ENCODE measurements around the gene COBL. TPM values are rescaled to one million over a fixed set of nuclear protein-coding genes. Genes with fewer than 3 reads are reported as not detected.

Gene COBL
- total RNA-seq, 2 experiments from 2014 or later = not detected

GRCh38 chr7:51075681-51076580, 240.7 kb downstream of the COBL start:
- Mint-ChIP-seq H3K4me3 (no peak overlapping the region), H3K27me3 (no peaks in the 10 kb centered on the region), H3K9me3 (no peaks in the 10 kb centered on the region), H3K36me3 (no peaks in the 10 kb centered on the region), H3K4me1 (no peaks in the 10 kb centered on the region), H3K27ac (no peak overlapping the region)
- POLR2A ChIA-PET = no interaction called here
- DNase-seq (no peak), ATAC-seq (ENCODE audit: low read depth) (no peak)

GRCh38 chr7:51073171-51073570, 243.4 kb downstream of the COBL start:
- Mint-ChIP-seq H3K4me1 (no peaks in the 10 kb centered on the region), H3K36me3 (no peaks in the 10 kb centered on the region), H3K9me3 (no peaks in the 10 kb centered on the region), H3K27ac (no peak overlapping the region), H3K27me3 (no peaks in the 10 kb centered on the region), H3K4me3 (no peak overlapping the region)
- DNase-seq (no peak), ATAC-seq (ENCODE audit: low read depth) (no peak)
- POLR2A ChIA-PET = no interaction called here

- Mint-ChIP-seq H3K36me3 (no peaks in the 10 kb centered on the region), H3K4me3 (no peak overlapping the region), H3K27me3 (peaks cover 2% of the 10 kb centered on the region), H3K4me1 (no peaks in the 10 kb centered on the region), H3K27ac (no peak overlapping the region), H3K9me3 (no peaks in the 10 kb centered on the region)
- POLR2A ChIA-PET = no interaction called here
- ATAC-seq (ENCODE audit: low read depth) (no peak), DNase-seq (no peak)
Measured at GRCh38 chr7:51072281-51072680, 244.3 kb downstream of the COBL start.

- DNase-seq = no peak
- no peak overlapping the region for H3K4me3 Mint-ChIP-seq
- no peaks in the 10 kb centered on the region for H3K36me3 Mint-ChIP-seq
- peaks cover 2% of the 10 kb centered on the region for H3K27me3 Mint-ChIP-seq
- H3K9me3 Mint-ChIP-seq = no peaks in the 10 kb centered on the region
- POLR2A ChIA-PET = no interaction called here
- no peak overlapping the region for H3K27ac Mint-ChIP-seq
- no peaks in the 10 kb centered on the region for H3K4me1 Mint-ChIP-seq
- ATAC-seq (ENCODE audit: low read depth) = no peak
Measured at GRCh38 chr7:51071427-51071826, 245.2 kb downstream of the COBL start.

- Mint-ChIP-seq H3K36me3 (no peaks in the 10 kb centered on the region), H3K9me3 (no peaks in the 10 kb centered on the region), H3K4me3 (no peak overlapping the region), H3K27ac (no peak overlapping the region), H3K4me1 (no peaks in the 10 kb centered on the region), H3K27me3 (peaks cover 2% of the 10 kb centered on the region)
- DNase-seq (no peak), ATAC-seq (ENCODE audit: low read depth) (no peak)
- POLR2A ChIA-PET = no interaction called here
Measured at GRCh38 chr7:51070151-51070550, 246.5 kb downstream of the COBL start.

- H3K36me3 Mint-ChIP-seq = no peaks in the 10 kb centered on the region
- peaks cover 2% of the 10 kb centered on the region for H3K27me3 Mint-ChIP-seq
- no peaks in the 10 kb centered on the region for H3K9me3 Mint-ChIP-seq
- POLR2A ChIA-PET = no interaction called here
- H3K4me1 Mint-ChIP-seq = no peaks in the 10 kb centered on the region
- no peak overlapping the region for H3K27ac Mint-ChIP-seq
- DNase-seq = no peak
- ATAC-seq (ENCODE audit: low read depth) = no peak
- no peak overlapping the region for H3K4me3 Mint-ChIP-seq
Measured at GRCh38 chr7:51069411-51070083, 247.1 kb downstream of the COBL start.

- DNase-seq (no peak), ATAC-seq (ENCODE audit: low read depth) (no peak)
- Mint-ChIP-seq H3K27me3 (peaks cover 2% of the 10 kb centered on the region), H3K27ac (no peak overlapping the region), H3K4me3 (no peak overlapping the region), H3K9me3 (no peaks in the 10 kb centered on the region), H3K36me3 (no peaks in the 10 kb centered on the region), H3K4me1 (no peaks in the 10 kb centered on the region)
- POLR2A ChIA-PET = no interaction called here
Measured at GRCh38 chr7:51068401-51068800, 248.2 kb downstream of the COBL start.

GRCh38 chr7:51067757-51068156, 248.9 kb downstream of the COBL start:
- H3K27ac Mint-ChIP-seq = no peak overlapping the region
- no peaks in the 10 kb centered on the region for H3K9me3 Mint-ChIP-seq
- ATAC-seq (ENCODE audit: low read depth) (no peak), DNase-seq (no peak)
- no peak overlapping the region for H3K4me3 Mint-ChIP-seq
- no peaks in the 10 kb centered on the region for H3K4me1 Mint-ChIP-seq
- no peaks in the 10 kb centered on the region for H3K36me3 Mint-ChIP-seq
- H3K27me3 Mint-ChIP-seq = peaks cover 2% of the 10 kb centered on the region
- POLR2A ChIA-PET = no interaction called here

- Mint-ChIP-seq H3K27ac (no peak overlapping the region), H3K27me3 (peaks cover 2% of the 10 kb centered on the region), H3K9me3 (no peaks in the 10 kb centered on the region), H3K36me3 (no peaks in the 10 kb centered on the region), H3K4me1 (no peaks in the 10 kb centered on the region), H3K4me3 (no peak overlapping the region)
- DNase-seq (no peak), ATAC-seq (ENCODE audit: low read depth) (no peak)
- POLR2A ChIA-PET = no interaction called here
Measured at GRCh38 chr7:51067258-51067657, 249.4 kb downstream of the COBL start.

- POLR2A ChIA-PET = no interaction called here
- DNase-seq (no peak), ATAC-seq (ENCODE audit: low read depth) (no peak)
- H3K4me1 Mint-ChIP-seq = no peaks in the 10 kb centered on the region
- H3K9me3 Mint-ChIP-seq = no peaks in the 10 kb centered on the region
- no peak overlapping the region for H3K4me3 Mint-ChIP-seq
- H3K27ac Mint-ChIP-seq = no peak overlapping the region
- H3K27me3 Mint-ChIP-seq = peaks cover 2% of the 10 kb centered on the region
- H3K36me3 Mint-ChIP-seq = no peaks in the 10 kb centered on the region
Measured at GRCh38 chr7:51066405-51066882, 250.2 kb downstream of the COBL start.

GRCh38 chr7:51065766-51066165, 250.8 kb downstream of the COBL start:
- ATAC-seq (ENCODE audit: low read depth) (no peak), DNase-seq (no peak)
- H3K4me1 Mint-ChIP-seq = no peaks in the 10 kb centered on the region
- no peak overlapping the region for H3K27ac Mint-ChIP-seq
- no peak overlapping the region for H3K4me3 Mint-ChIP-seq
- no peaks in the 10 kb centered on the region for H3K9me3 Mint-ChIP-seq
- no peaks in the 10 kb centered on the region for H3K36me3 Mint-ChIP-seq
- POLR2A ChIA-PET = no interaction called here
- H3K27me3 Mint-ChIP-seq = peaks cover 2% of the 10 kb centered on the region

- peaks cover 2% of the 10 kb centered on the region for H3K27me3 Mint-ChIP-seq
- no peaks in the 10 kb centered on the region for H3K4me1 Mint-ChIP-seq
- DNase-seq = no peak
- H3K4me3 Mint-ChIP-seq = no peak overlapping the region
- H3K36me3 Mint-ChIP-seq = no peaks in the 10 kb centered on the region
- no peak overlapping the region for H3K27ac Mint-ChIP-seq
- POLR2A ChIA-PET = no interaction called here
- H3K9me3 Mint-ChIP-seq = no peaks in the 10 kb centered on the region
- no peak for ATAC-seq (ENCODE audit: low read depth)
Measured at GRCh38 chr7:51064688-51065087, 251.9 kb downstream of the COBL start.

GRCh38 chr7:51062222-51062987, 254.2 kb downstream of the COBL start:
- Mint-ChIP-seq H3K4me1 (no peaks in the 10 kb centered on the region), H3K36me3 (no peaks in the 10 kb centered on the region), H3K4me3 (no peak overlapping the region), H3K27ac (no peak overlapping the region), H3K27me3 (no peaks in the 10 kb centered on the region), H3K9me3 (no peaks in the 10 kb centered on the region)
- no peak for DNase-seq
- POLR2A ChIA-PET = no interaction called here
- ATAC-seq (ENCODE audit: low read depth) = no peak

Data from activated naive CD8-positive, alpha-beta T cell treated with anti-CD3 and anti-CD28 coated beads, Interleukin-2, amount 10 ng/mL, durations not matched to agents 7 days and 5 days (primary cell).